ENCODE measurements around the gene SLIT3.

- TF ChIP-seq, protein P1, sequence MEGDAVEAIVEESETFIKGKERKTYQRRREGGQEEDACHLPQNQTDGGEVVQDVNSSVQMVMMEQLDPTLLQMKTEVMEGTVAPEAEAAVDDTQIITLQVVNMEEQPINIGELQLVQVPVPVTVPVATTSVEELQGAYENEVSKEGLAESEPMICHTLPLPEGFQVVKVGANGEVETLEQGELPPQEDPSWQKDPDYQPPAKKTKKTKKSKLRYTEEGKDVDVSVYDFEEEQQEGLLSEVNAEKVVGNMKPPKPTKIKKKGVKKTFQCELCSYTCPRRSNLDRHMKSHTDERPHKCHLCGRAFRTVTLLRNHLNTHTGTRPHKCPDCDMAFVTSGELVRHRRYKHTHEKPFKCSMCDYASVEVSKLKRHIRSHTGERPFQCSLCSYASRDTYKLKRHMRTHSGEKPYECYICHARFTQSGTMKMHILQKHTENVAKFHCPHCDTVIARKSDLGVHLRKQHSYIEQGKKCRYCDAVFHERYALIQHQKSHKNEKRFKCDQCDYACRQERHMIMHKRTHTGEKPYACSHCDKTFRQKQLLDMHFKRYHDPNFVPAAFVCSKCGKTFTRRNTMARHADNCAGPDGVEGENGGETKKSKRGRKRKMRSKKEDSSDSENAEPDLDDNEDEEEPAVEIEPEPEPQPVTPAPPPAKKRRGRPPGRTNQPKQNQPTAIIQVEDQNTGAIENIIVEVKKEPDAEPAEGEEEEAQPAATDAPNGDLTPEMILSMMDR (IDR thresholded peaks at IDR 0.05): no peak
- TF ChIP-seq EZH2 (IDR thresholded peaks at IDR 0.05): no peak
Measured at GRCh38 chr5:168654211-168654721, 646.7 kb downstream of the SLIT3 start.
